ENCODE results near the gene C11orf54. TPM values are rescaled to one million over a fixed set of nuclear protein-coding genes. Genes with fewer than 3 reads are reported as not detected.
"Not testable (repeated sequence)": the region's sequence is repeated elsewhere in the genome, so short reads cannot be mapped to it uniquely, and the experiment has no call there.

Gene C11orf54
- total RNA-seq, 1 experiment from 2014 or later = 37.2 TPM

DNA sequence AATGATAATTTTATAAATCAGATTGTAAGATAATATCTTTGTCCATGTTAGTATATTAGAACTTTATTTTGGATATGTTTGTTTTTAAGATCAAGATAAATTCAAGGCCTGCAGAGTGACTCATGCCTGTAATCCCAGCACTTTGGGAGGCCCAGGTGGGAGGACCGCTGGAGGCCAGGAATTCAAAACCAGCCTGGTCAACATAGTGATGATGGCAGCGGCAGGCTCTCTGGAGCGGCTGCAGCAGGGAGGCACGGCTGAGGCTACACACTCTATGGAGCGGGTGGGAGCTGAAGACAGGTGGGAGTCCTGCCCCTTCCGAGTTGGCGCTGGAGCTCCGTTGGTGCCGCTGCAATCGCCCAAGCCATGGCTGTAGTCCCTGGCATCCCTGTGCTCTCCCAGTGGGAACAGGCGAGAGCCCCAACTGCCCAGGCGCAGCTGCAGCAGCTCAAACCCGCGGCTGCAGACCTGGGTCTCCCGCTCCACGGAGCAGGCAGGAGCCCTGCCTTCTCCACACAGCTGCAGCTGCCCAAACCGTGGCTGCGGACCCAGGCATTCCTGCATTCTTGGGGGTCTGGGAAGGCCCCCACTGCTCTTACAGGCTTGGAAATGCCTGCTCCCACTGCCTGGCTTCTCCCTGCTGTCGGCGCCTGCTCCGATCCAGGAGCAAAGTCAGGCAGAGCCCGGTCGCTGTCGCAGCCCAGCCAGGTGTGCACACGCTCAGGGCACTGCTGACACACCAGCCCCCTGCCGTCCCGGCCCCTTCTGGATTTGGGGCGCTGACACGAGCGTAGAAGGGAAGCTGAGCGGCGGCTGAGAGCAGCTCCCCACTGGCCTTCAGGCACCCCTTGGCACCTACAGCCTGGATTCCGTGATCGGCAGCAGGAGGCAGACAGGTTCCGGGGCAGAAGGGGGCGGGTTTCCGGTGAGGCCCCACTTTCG lies 16.7 kb downstream of the C11orf54 start:
- Histone ChIP-seq H3K4me2 (no peak overlapping the region), H3K27me3 (ENCODE audit: insufficient read depth, low read depth) (no peaks in the 10 kb centered on the region), H3K27ac (no peak overlapping the region), H3K4me3 (no peak overlapping the region), H4K20me1 (ENCODE audit: insufficient read depth) (0 out of 2 replicates have a peak, but pooled peaks cover 7% of the 10 kb centered on the region), H3K79me2 (ENCODE audit: low read depth) (no peaks in the 10 kb centered on the region), H3K36me3 (ENCODE audit: low read depth) (peaks cover 47% of the 10 kb centered on the region), H3K4me1 (replicated peaks; ENCODE audit: insufficient read depth) (no peaks in the 10 kb centered on the region), H2AFZ (no peak overlapping the region), H3K9me3 (ENCODE audit: insufficient read depth, low read depth) (no peaks in the 10 kb centered on the region), H3K9me2 (ENCODE audit: insufficient read depth) (no peaks in the 10 kb centered on the region), H3F3A (ENCODE audit: insufficient read depth, low read depth) (0 out of 2 replicates have a peak, but pooled peaks cover 3% of the 10 kb centered on the region)
- no peak for DNase-seq
- BruUV-seq (replicated peaks) = no TSS peak
- TF ChIP-seq, protein P1, sequence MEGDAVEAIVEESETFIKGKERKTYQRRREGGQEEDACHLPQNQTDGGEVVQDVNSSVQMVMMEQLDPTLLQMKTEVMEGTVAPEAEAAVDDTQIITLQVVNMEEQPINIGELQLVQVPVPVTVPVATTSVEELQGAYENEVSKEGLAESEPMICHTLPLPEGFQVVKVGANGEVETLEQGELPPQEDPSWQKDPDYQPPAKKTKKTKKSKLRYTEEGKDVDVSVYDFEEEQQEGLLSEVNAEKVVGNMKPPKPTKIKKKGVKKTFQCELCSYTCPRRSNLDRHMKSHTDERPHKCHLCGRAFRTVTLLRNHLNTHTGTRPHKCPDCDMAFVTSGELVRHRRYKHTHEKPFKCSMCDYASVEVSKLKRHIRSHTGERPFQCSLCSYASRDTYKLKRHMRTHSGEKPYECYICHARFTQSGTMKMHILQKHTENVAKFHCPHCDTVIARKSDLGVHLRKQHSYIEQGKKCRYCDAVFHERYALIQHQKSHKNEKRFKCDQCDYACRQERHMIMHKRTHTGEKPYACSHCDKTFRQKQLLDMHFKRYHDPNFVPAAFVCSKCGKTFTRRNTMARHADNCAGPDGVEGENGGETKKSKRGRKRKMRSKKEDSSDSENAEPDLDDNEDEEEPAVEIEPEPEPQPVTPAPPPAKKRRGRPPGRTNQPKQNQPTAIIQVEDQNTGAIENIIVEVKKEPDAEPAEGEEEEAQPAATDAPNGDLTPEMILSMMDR (conservative IDR thresholded peaks at IDR 0.05) = no peak
- TF ChIP-seq EZH2 (IDR thresholded peaks at IDR 0.05; ENCODE audit: low read depth) = no peak
- CTCF ChIA-PET = no interaction called here
- POLR2A ChIA-PET (ENCODE audit: unreplicated experiment) = no interaction called here
- intact Hi-C loops (cut with micrococcal nuclease; ENCODE audit: unreplicated experiment) = no loop called here

DNA sequence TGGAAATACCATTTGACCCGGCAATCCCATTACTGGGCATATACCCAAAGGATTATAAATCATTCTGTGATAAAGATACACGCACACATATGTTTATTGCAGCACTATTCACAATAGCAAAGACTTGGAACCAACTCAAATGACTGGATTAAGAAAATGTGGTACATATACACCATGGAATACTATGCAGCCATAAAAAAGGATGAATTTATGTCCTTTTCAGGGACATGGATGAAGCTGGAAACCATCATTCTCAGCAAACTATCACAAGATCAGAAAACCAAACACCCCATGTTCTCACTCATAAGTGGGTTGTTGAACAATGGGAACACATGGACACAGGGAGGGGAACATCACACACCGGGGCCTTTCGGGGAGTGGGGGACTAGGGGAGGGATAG lies 17.7 kb downstream of the C11orf54 start:
- H3F3A ChIP-seq (ENCODE audit: insufficient read depth, low read depth); H3K4me2 ChIP-seq; intact Hi-C loops (cut with micrococcal nuclease; ENCODE audit: unreplicated experiment); H3K4me1 ChIP-seq (replicated peaks; ENCODE audit: insufficient read depth); H3K79me2 ChIP-seq (ENCODE audit: low read depth); BruUV-seq (replicated peaks); CTCF ChIA-PET; H4K20me1 ChIP-seq (ENCODE audit: insufficient read depth); H3K4me3 ChIP-seq; H3K27me3 ChIP-seq (ENCODE audit: insufficient read depth, low read depth); DNase-seq; H3K9me3 ChIP-seq (ENCODE audit: insufficient read depth, low read depth); H3K9me2 ChIP-seq (ENCODE audit: insufficient read depth); POLR2A ChIA-PET (ENCODE audit: unreplicated experiment); H2AFZ ChIP-seq; H3K27ac ChIP-seq: not testable (repeated sequence)
- H3K36me3 ChIP-seq (ENCODE audit: low read depth) = peaks cover 41% of the 10 kb centered on the region

DNA sequence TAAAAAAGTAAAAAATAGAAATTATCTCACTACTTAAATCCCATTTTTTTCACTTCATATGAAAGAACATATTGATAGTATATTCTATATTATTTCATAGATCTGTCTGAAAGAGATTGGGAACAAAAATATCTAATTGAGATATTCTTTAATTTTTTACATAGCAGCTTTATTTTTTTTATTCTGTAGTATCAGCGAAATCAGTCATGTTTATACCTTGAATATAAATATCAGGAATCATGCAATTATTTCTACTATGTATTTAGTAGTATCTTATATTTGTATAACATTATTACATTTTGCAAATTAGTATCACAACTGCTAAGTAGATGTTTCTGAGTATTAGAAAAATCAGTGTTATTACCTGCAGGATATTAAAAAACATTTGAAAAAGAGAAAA lies 20.4 kb downstream of the C11orf54 start:
- Histone ChIP-seq H3K79me2 (ENCODE audit: low read depth) (no peaks in the 10 kb centered on the region), H3K4me2 (no peak overlapping the region), H3K9me3 (ENCODE audit: insufficient read depth, low read depth) (no peaks in the 10 kb centered on the region), H3K27me3 (ENCODE audit: insufficient read depth, low read depth) (no peaks in the 10 kb centered on the region), H3K4me1 (replicated peaks; ENCODE audit: insufficient read depth) (peaks cover 9% of the 10 kb centered on the region; the same call in 1 of the 2 replicates), H3K36me3 (ENCODE audit: low read depth) (peaks cover 32% of the 10 kb centered on the region), H2AFZ (no peak overlapping the region), H4K20me1 (ENCODE audit: insufficient read depth) (0 out of 2 replicates have a peak, but pooled peaks cover 7% of the 10 kb centered on the region), H3K9me2 (ENCODE audit: insufficient read depth) (no peaks in the 10 kb centered on the region), H3K27ac (no peak overlapping the region), H3F3A (ENCODE audit: insufficient read depth, low read depth) (peaks cover 9% of the 10 kb centered on the region; the same call in 1 of the 2 replicates), H3K4me3 (no peak overlapping the region)
- no peak for TF ChIP-seq EZH2 (IDR thresholded peaks at IDR 0.05; ENCODE audit: low read depth)
- TF ChIP-seq, protein P1 (conservative IDR thresholded peaks at IDR 0.05) = no peak
- no TSS peak for BruUV-seq (replicated peaks)
- intact Hi-C loops (cut with micrococcal nuclease; ENCODE audit: unreplicated experiment) = no loop called here
- ChIA-PET CTCF (no interaction called here), POLR2A (ENCODE audit: unreplicated experiment) (no interaction called here)
- no peak for DNase-seq
